Erythroblast (primary cell): ENCODE results near the gene CDKN2A.

Experiments
- GATA1 ChIP-seq: IDR thresholded peaks from 2 replicates; pipeline ENCODE4 v1.6.1; 2011; ENCODE audit warnings: low read depth, mild to moderate bottlenecking, control low read depth, low read length, moderate library complexity
- POLR2A ChIP-seq: IDR thresholded peaks from 2 replicates; pipeline ENCODE4 v1.6.1; 2011; ENCODE audit warnings: mild to moderate bottlenecking, low read length

DNA sequence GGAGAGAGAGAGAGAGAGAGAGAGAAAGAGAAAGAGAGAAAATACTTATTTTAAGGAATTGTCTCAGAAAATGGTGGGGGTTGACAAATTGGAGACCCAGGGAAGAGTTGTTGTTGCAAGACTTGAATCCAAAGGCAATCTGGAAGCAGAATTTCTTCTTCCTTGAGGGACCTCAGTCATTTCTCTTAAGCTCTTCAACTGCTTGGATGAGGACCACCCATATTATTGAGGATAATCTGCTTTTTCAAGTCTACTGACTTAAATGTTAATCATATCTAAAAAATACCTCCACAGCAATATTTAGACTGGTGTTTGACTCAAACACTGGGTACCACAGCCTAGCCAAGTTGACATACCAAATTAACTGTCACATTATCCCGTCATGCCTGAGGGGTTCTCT is 3.3 kb upstream of the CDKN2A start:
- TF ChIP-seq POLR2A, result no peak
- TF ChIP-seq GATA1, result no peak
